DMS53 (cell line): ENCODE results near the gene TCTN2.

Source experiments
- DNase-seq: peaks from one replicate; lab custom pipeline; 2025; lab: John Stamatoyannopoulos, UW

TCTN2 gene

GRCh38 chr12:123670882-123671728, at the start of gene TCTN2:
TSS of gene TCTN2 (plus strand) at chr12:123671113. CDS start at chr12:123671241, 128 bp downstream.
- peak; percentile 96 for DNase-seq

GRCh38 chr12:123621619-123622530, 49.0 kb upstream of the TCTN2 start:
- DNase-seq: no peak

- peak; percentile 98 for DNase-seq
Observed at GRCh38 chr12:123633379-123634141, 37.4 kb upstream of the TCTN2 start, which contains the start of the genes EIF2B1 and GTF2H3. TSS of gene EIF2B1 (minus strand) at chr12:123633686. CDS start at chr12:123633557, 129 bp downstream. TSS of gene GTF2H3 (plus strand) at chr12:123633829. CDS start at chr12:123633860, 31 bp downstream.

- DNase-seq: no peak
Observed at GRCh38 chr12:123634142-123634561, 36.8 kb upstream of the TCTN2 start.

- no peak for DNase-seq
Observed at GRCh38 chr12:123643911-123644310, 27.0 kb upstream of the TCTN2 start.

GRCh38 chr12:123645380-123645779, 25.5 kb upstream of the TCTN2 start:
- no peak for DNase-seq

GRCh38 chr12:123645878-123646277, 25.0 kb upstream of the TCTN2 start:
- no peak for DNase-seq

- DNase-seq: no peak
Observed at GRCh38 chr12:123648401-123648800, 22.5 kb upstream of the TCTN2 start.

- no peak for DNase-seq
Observed at GRCh38 chr12:123654129-123654701, 16.7 kb upstream of the TCTN2 start.

GRCh38 chr12:123655420-123655819, 15.5 kb upstream of the TCTN2 start:
- no peak for DNase-seq

GRCh38 chr12:123656392-123656791, 14.5 kb upstream of the TCTN2 start:
- DNase-seq: no peak

GRCh38 chr12:123657211-123657610, 13.7 kb upstream of the TCTN2 start:
- DNase-seq: no peak

- no peak for DNase-seq
Observed at GRCh38 chr12:123659996-123660727, 10.8 kb upstream of the TCTN2 start.

GRCh38 chr12:123667771-123668170, 3.1 kb upstream of the TCTN2 start:
- DNase-seq: no peak

GRCh38 chr12:123671876-123672275, 963 bp downstream of the TCTN2 start:
- no peak for DNase-seq

- DNase-seq: no peak
Observed at GRCh38 chr12:123675436-123675835, 4.5 kb downstream of the TCTN2 start.

GRCh38 chr12:123676616-123677320, 5.9 kb downstream of the TCTN2 start:
- no peak for DNase-seq

GRCh38 chr12:123678981-123679380, 8.1 kb downstream of the TCTN2 start:
- DNase-seq: no peak

GRCh38 chr12:123681605-123682004, 10.7 kb downstream of the TCTN2 start:
- DNase-seq: no peak

- DNase-seq: no peak
Observed at GRCh38 chr12:123683964-123684363, 13.1 kb downstream of the TCTN2 start.
